HUES6 (cell line): Measurements from ENCODE around the gene ELOVL7.
"Not testable (repeated sequence)": the region's sequence is repeated elsewhere in the genome, so short reads cannot be mapped to it uniquely, and the experiment has no call there.

Experiments used
- H3K27ac ChIP-seq: 2 replicates; pipeline ENCODE4 v1.7.0; 2013; ENCODE audit warnings: low read depth, mild to moderate bottlenecking, low read length, inconsistent platforms
- H3K27me3 ChIP-seq: 2 replicates; pipeline ENCODE4 v1.6.1; 2013; ENCODE audit warnings: low read length; ENCODE audit not compliant: control insufficient read depth, insufficient read depth
- H3K36me3 ChIP-seq: 2 replicates; pipeline ENCODE4 v1.6.1; 2013; ENCODE audit warnings: low read length; ENCODE audit not compliant: control insufficient read depth, insufficient read depth
- H3K4me1 ChIP-seq: 2 replicates; pipeline ENCODE4 v1.6.1; 2013; ENCODE audit warnings: low read length; ENCODE audit not compliant: control insufficient read depth, insufficient read depth
- H3K4me3 ChIP-seq: 2 replicates; pipeline ENCODE4 v1.5.1; 2013; ENCODE audit warnings: low read depth, low read length
- H3K9ac ChIP-seq: one replicate; pipeline ENCODE4 v1.6.1; 2013; ENCODE audit warnings: mild to moderate bottlenecking, low read length
- H3K9me3 ChIP-seq: 2 replicates; pipeline ENCODE4 v1.6.1; 2013; ENCODE audit warnings: low read depth, low read length; ENCODE audit not compliant: control insufficient read depth, insufficient read depth

ELOVL7 gene

DNA sequence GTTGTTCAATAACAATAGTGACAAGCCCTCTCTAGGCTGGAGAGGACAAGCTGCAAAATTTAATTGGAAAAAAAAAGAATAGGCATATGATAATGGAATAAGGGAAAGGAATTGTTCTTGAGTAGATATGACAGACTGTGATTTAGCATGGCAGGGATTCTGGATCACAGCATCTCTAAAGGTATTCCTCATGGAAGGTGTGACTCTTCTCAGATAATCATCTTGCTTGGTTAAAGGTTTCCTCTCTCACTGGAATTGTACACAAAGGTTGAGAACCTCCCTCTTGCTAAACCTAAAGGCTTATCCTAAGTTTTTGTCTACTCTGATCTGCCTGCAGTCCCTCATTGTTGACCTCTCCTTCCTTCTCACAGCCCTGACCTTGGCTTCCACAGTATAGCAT is 31.6 kb downstream of the ELOVL7 start:
- H3K27me3 ChIP-seq = no peaks in the 10 kb centered on the region
- H3K36me3 ChIP-seq = no peaks in the 10 kb centered on the region
- H3K27ac ChIP-seq = no peak overlapping the region
- no peaks in the 10 kb centered on the region; the same call in 1 of the 2 replicates for H3K4me1 ChIP-seq
- no peak overlapping the region for H3K9ac ChIP-seq
- H3K9me3 ChIP-seq = no peaks in the 10 kb centered on the region
- no peak overlapping the region for H3K4me3 ChIP-seq

DNA sequence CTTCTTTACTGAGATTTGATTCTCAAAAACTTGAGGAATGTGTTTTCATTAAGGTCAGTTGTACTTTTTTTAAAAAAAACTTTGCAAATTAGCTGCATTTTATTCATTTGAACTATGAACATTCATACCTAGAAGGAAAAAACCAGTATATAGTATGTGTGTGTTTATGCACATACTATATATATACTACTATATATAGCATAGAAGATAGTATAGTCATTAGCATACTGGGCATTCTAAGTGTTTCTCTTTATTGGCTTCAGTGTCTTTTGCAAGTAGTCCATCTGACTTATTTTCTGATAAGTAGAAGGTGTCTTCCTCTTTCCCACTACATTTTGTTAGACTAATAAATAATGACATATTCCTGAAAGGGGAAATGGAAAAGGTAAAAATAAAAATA is 33.0 kb downstream of the ELOVL7 start:
- Histone ChIP-seq H3K36me3 (no peaks in the 10 kb centered on the region), H3K4me3 (no peak overlapping the region), H3K27ac (no peak overlapping the region), H3K27me3 (no peaks in the 10 kb centered on the region), H3K4me1 (peaks cover 11% of the 10 kb centered on the region; the same call in 1 of the 2 replicates), H3K9ac (no peak overlapping the region), H3K9me3 (no peaks in the 10 kb centered on the region)

DNA sequence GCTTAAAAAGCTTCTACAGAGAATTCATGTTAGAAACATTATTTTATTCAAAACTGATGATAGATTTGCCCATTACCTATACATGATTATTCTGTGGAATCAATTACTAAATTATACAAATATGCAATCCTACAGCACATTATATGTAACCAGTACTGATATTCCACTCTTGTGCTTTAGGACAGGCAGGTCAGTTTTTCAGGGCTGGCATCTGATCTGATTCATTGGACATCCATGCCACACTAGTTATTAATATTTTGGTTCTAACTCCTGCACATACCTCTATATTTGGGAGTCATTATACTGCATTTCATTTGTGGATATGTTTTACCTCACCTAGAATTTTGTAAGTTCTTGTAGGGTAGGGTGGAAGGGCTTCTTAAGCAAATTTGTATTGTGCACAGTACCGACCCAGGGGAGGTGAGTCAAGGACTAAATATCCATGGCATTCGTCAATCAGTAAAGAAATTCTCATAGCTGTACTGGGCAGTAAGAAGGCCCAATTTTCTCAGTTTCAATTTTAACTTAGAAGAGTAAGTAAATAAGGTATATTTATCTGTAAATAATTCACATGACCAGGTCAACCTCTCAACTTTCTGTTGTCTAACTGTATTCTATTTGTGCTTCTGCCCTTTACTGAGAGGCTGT is 33.5 kb downstream of the ELOVL7 start:
- Histone ChIP-seq H3K27ac (no peak overlapping the region), H3K9ac (no peak overlapping the region), H3K27me3 (no peaks in the 10 kb centered on the region), H3K36me3 (no peaks in the 10 kb centered on the region), H3K4me1 (peaks cover 11% of the 10 kb centered on the region; the same call in 1 of the 2 replicates), H3K9me3 (no peaks in the 10 kb centered on the region), H3K4me3 (no peak overlapping the region)

DNA sequence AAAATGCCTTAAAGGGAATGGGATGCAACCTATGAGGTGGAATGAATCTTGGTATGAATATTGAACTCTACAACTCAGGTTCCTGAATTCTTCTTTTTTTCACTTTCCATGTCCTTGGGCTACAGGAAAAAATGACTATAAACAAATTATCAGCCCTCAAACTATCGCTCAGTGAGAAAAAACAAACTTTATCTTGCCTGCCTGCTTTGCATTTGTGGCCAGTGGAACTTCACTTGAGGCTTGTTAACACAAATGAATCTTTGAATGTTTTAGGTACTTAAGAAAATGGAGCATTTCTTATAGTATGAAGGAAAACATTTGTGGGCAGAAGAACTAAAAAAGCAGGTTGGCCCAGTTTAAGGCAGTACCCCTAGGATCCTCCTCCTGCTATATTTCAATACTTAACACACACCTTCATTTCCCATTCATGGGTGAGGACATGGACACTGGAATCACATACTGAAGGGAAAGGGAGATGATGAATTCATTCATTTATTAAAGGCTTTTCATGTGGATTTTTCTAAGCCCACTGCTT is 34.1 kb downstream of the ELOVL7 start:
- Histone ChIP-seq H3K36me3 (no peaks in the 10 kb centered on the region), H3K27me3 (no peaks in the 10 kb centered on the region), H3K4me1 (peaks cover 11% of the 10 kb centered on the region; the same call in 1 of the 2 replicates), H3K4me3 (no peak overlapping the region), H3K9ac (no peak overlapping the region), H3K9me3 (no peaks in the 10 kb centered on the region), H3K27ac (no peak overlapping the region)

DNA sequence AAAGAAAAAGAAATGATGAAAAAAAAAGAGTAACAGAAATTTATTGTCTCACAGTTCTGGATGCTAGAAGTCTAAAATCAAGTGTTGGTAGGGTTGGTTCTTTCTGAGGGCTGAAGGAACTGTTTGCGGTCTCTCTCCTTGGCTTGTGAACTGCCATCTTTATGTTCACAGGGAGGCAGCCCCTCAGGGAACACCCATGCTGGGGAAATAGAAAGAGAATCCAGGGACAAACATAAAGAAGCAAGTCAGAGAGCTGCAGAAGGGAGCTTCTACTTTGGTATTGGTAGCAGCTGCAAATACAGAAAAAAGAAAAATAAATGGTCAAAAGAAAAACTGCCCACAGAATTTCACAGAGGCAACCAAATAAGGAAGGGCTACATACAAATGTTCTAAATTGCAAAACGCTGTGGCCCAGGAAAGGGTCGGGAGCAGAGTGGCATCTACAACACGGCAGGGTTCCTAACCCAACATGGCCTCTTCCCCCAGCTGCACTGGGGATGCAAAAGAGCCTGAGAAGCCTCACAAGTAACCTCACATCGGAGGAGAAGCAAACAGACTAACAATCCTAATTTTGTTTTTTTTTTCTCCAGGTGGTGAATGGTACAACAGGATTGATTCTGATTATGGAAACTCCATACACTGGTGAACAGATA is 37.4 kb downstream of the ELOVL7 start:
- no peaks in the 10 kb centered on the region for H3K9me3 ChIP-seq
- peaks cover 11% of the 10 kb centered on the region; the same call in 1 of the 2 replicates for H3K4me1 ChIP-seq
- H3K27me3 ChIP-seq = no peaks in the 10 kb centered on the region
- H3K36me3 ChIP-seq = no peaks in the 10 kb centered on the region
- H3K27ac ChIP-seq = no peak overlapping the region
- H3K4me3 ChIP-seq = no peak overlapping the region
- no peak overlapping the region for H3K9ac ChIP-seq

DNA sequence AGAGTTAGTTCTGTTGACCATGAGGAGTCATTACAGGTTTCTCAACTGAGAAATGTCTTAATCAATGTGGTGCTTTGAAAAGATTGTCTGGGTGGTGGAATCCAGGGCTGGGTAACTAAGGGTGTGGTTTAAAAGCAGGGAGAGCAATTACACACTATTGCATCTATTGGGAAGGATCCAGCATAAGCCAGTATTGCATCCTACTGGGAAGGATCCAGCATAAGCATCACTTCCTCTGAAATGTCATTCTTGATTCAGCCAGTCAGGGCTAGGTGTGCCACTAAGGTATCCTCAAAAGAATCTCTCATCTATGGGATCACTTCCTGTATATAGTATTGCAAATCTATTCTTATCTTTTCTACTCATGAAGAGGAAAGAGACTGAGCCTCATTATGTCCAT is 38.6 kb downstream of the ELOVL7 start:
- Histone ChIP-seq H3K27ac (no peak overlapping the region), H3K27me3 (no peaks in the 10 kb centered on the region), H3K36me3 (no peaks in the 10 kb centered on the region), H3K9ac (no peak overlapping the region), H3K4me3 (no peak overlapping the region), H3K4me1 (peaks cover 11% of the 10 kb centered on the region; the same call in 1 of the 2 replicates), H3K9me3 (no peaks in the 10 kb centered on the region)

DNA sequence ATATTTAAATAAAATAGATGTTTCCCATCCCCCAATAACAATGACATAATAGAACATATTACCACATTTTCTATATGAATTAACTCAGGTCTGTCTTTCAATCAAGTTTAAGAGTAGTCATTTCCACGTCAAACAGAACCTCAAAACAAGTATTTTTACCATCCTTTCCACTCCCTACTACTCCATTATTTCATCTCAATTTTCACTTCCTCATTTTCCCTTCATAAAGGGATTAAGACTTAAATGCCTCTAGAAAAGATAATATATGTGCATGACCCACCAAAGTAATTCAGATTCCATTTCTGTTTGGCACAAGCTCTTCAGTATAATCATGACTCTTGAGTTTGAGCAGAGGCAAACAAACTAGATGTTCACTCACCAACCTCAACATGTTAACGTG is 40.4 kb downstream of the ELOVL7 start:
- H3K36me3 ChIP-seq = no peaks in the 10 kb centered on the region
- H3K9me3 ChIP-seq = no peaks in the 10 kb centered on the region
- no peaks in the 10 kb centered on the region for H3K27me3 ChIP-seq
- no peak overlapping the region for H3K27ac ChIP-seq
- H3K9ac ChIP-seq = no peak overlapping the region
- H3K4me1 ChIP-seq = peaks cover 14% of the 10 kb centered on the region; the same call in 1 of the 2 replicates
- no peak overlapping the region for H3K4me3 ChIP-seq

DNA sequence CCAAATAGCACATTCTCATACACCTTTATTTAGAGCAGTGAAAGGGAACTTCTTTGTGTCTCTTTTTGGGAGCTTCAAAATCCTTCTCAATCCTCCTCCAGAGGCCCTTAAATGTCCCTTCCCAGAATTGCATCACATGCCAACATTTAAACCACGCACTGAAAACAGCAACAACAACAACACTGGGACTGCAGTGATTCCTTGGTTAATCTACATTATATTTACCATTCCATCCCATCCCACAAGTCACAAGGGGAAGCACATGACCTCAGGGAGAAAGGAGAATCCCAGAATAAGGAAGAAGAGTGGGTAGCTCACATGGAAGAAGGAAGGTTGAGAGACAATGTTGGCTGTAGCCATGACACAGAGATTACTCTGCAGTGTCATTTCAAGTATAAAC is 41.1 kb downstream of the ELOVL7 start:
- H3K4me1 ChIP-seq = peaks cover 20% of the 10 kb centered on the region
- H3K27me3 ChIP-seq = no peaks in the 10 kb centered on the region
- no peaks in the 10 kb centered on the region for H3K36me3 ChIP-seq
- no peak overlapping the region for H3K9ac ChIP-seq
- H3K4me3 ChIP-seq = no peak overlapping the region
- no peak overlapping the region for H3K27ac ChIP-seq
- no peaks in the 10 kb centered on the region for H3K9me3 ChIP-seq

DNA sequence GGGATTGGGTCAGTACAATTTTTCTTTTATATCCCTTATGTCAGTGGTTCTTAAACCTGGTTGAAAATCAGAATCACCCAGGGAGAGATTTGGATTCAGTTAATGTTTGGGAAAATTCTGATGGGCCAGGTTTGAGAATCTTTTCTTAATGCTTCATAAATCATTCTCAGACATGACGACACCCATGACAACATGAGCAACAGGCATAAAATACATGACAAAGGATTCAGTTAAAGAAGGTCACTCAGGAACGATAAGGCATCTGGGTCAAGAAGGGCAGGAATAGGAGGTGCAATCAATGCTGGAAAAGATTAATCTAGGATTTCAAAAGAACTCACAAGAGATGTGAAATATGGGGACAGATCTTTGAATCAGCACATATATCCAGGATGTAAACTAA is 41.8 kb downstream of the ELOVL7 start:
- Histone ChIP-seq H3K9ac (no peak overlapping the region), H3K4me3 (no peak overlapping the region), H3K27ac (no peak overlapping the region), H3K9me3 (no peaks in the 10 kb centered on the region), H3K27me3 (no peaks in the 10 kb centered on the region), H3K36me3 (no peaks in the 10 kb centered on the region), H3K4me1 (peaks cover 26% of the 10 kb centered on the region)

DNA sequence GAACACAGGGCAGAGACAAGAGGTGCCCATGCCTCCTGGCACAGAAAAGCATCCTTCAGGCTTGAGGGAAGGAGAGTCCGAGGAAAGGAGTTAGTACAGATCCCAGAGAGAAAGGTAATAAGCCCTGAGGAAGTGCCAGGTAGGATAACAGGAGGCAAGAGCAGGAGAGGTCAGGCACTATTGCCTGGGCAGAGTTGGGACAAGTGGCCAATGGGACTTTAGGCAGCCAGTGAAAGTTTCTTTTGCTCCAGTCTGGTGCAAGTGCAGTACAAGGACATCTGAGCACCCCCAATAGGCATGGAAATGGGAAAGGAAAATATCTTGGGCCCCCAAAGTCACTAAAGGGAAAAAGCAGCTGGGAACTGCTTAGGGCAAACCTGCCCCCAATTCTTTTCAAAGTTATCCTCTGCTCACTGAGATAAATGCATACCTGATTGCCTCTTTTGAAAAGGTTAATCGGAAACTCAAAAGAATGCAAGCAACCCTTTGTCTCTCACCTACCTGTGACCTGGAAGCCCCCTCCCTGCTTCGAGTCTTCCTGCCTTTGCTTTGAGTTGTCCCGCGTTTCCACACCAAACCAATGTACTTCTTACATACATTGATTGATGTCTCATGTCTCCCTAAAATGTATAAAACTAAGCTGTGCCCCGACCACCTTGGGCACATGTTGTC is 46.5 kb downstream of the ELOVL7 start:
- Histone ChIP-seq H3K27me3 (no peaks in the 10 kb centered on the region), H3K36me3 (no peaks in the 10 kb centered on the region), H3K9me3 (no peaks in the 10 kb centered on the region), H3K27ac (peak overlapping the region; percentile 59), H3K4me3 (peak overlapping the region; percentile 47), H3K9ac (peak overlapping the region; percentile 27), H3K4me1 (peaks cover 22% of the 10 kb centered on the region)

DNA sequence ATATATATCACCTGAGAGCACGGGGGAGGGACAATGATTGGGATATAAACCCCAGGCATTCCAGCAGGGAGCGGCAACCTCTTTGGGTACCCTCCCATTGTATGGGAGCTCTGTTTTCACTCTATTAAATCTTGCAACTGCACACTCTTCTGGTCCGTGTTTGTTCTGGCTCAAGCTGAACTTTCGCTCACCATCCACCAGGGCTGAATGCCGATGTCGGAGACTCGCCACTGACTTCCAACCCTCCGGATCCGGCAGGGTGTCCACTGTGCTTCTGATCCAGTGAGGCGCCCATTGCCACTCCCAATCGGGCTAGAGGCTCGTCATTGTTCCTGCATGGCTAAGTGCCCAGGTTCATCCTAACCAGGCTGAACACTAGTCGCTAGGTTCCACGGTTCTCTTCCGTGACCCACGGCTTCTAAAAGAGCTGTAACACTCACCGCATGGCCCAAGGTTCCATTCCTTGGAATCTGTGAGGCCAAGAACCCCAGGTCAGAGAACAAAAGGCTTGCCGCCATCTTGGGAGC is 48.6 kb downstream of the ELOVL7 start:
- not testable (repeated sequence) for H3K9me3 ChIP-seq, H3K27ac ChIP-seq, H3K36me3 ChIP-seq, H3K9ac ChIP-seq, H3K27me3 ChIP-seq, H3K4me3 ChIP-seq
- peaks cover 22% of the 10 kb centered on the region for H3K4me1 ChIP-seq
